CD4-positive, alpha-beta T cell treated with Interleukin-10 for 1 hour (primary cell): ENCODE data around the gene ACO2.

Experiments
- DNase-seq: peaks from one replicate; pipeline ENCODE4 v3.0.0-alpha.2; 2020

The ACO2 gene

GRCh38 chr22:41491374-41492100 is 22.6 kb downstream of the ACO2 start:
- DNase-seq: no peak

- no peak for DNase-seq
These were observed 29.5 kb downstream of the ACO2 start for GRCh38 chr22:41498303-41498835.

DNA sequence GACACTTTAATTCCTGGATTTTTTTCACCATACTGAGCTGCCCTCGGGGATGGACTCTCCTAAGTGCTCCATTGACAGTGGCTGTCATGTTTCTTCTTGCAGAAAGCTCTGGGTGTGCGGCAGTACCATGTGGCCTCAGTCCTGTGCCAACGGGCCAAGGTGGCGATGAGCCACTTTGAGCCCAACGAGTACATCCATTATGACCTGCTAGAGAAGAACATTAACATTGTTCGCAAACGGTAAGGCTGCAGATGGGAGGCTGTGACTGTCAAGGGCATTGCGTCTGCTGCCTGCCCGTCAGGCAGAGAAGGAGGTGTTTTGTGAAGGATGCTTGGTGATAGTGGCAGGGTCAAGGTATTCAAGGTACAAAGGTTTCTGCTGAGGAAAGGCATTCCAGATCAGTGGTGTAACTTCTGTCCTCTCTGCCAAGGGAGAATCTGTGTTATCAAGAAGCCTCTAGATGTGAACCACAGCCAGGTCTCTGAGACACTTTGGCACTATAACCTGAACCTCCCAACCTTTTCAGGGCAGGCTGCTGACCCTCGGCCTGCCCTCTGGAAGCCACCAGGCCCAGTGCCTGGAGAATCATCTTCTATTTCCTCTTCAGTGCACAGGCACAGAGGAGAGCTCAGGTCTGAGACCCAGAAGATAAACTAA is 30.8 kb downstream of the ACO2 start:
- no peak for DNase-seq

GRCh38 chr22:41500303-41500702 is 31.4 kb downstream of the ACO2 start:
- DNase-seq: no peak

DNA sequence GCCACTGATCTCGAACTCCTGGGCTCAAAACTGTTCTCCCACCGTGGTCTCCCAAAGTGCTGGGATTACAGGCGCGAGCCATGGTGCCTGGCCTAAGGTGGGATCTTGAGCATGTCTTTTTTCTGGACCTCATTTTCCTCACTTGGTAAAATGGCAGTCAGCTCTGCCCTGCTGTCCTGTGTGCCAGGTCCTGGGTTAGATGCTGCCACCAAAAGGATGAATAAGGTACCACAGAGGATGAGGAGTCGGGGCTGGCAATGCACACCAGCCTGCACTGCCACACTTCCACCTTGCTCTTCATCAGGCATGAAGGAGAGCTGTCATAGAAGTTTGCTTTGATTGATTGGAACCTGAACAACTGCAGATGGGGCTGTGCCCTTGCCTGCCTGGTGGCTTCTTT is 32.3 kb downstream of the ACO2 start:
- peak; percentile 39 for DNase-seq

DNA sequence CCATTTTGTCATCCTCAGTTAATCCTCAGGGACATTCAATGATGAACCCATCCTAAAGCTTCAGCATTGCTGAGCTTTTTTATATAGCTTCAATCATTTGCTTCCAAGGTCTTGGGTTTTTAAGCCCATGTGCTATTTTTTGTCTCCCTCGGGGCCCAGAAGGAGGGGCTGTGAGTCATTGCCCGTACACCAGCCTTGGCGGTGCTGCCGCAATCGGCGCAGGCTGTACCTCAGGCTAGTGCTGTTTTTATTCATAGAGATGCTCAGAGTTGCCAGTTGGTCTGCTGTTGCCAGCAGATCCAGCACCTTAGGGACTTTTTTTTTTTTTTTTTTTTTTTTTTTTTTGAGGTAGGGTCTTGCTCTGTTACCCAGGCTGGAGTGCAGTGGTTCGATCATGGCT is 35.5 kb downstream of the ACO2 start:
- DNase-seq: no peak

GRCh38 chr22:41504816-41505215 is 35.9 kb downstream of the ACO2 start:
- DNase-seq: no peak

GRCh38 chr22:41505511-41506220 is 36.7 kb downstream of the ACO2 start:
- DNase-seq: no peak

DNA sequence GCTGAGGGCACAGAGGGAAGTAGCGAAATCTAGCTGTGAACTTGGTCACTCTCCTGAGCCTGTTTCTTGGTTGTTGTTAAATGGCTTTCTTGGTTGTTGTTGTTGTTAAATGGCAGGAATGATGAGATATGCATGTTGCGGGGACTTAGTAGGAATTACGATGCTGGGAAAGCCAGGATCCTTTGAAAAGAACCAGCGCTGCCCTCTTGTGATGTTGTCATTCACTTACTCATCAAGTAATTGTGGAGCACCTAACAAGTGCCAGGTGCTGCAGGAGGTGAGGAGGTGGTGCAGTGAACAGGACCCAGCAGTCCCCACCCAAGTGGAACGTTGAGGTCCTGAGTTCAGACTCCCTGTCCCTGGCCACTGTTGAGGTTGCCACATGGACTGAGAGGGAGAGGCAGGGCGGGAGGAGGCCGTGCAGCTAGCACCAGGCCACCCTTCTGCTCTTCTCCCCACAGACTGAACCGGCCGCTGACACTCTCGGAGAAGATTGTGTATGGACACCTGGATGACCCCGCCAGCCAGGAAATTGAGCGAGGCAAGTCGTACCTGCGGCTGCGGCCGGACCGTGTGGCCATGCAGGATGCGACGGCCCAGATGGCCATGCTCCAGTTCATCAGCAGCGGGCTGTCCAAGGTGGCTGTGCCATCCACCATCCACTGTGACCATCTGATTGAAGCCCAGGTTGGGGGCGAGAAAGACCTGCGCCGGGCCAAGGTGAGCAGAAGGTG is 38.6 kb downstream of the ACO2 start:
- no peak for DNase-seq

DNA sequence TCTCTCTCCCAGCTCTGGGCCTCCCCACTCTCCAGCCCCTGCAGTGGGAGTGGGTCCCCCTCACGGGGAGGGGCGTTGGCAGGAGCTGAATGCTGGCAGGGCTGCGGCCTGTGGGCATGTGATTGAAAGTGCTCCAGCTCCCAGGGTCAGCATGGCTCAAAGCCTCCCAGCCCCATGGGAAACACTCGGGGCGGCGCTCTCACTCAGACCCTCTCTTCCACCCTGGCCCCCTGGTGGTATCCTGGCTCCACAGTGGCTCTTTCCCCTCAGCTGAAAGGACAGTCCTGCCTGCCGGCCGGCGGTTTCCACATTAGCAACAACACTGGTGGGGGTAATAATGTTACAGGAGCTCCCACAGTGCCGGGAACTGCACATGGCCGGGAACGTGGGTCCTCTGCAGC is 39.9 kb downstream of the ACO2 start:
- DNase-seq: no peak

DNA sequence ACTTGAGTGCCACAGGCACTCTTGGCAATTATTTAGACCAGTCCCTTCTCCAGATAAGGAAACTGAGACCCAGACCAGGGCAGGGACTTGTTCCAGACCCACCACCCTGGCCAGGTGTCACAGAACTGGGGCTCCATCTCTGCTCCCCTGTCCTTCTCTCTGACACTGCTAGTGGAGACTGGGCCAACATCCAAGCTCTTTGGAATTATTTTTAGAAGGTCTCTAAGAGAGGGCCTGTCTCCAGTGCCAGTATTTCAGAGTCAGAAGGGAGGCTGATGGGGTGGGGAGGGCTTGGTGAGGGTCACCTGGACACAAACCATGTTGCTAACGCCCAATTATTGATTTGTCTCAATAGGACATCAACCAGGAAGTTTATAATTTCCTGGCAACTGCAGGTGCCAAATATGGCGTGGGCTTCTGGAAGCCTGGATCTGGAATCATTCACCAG is 42.6 kb downstream of the ACO2 start:
- DNase-seq: no peak

DNA sequence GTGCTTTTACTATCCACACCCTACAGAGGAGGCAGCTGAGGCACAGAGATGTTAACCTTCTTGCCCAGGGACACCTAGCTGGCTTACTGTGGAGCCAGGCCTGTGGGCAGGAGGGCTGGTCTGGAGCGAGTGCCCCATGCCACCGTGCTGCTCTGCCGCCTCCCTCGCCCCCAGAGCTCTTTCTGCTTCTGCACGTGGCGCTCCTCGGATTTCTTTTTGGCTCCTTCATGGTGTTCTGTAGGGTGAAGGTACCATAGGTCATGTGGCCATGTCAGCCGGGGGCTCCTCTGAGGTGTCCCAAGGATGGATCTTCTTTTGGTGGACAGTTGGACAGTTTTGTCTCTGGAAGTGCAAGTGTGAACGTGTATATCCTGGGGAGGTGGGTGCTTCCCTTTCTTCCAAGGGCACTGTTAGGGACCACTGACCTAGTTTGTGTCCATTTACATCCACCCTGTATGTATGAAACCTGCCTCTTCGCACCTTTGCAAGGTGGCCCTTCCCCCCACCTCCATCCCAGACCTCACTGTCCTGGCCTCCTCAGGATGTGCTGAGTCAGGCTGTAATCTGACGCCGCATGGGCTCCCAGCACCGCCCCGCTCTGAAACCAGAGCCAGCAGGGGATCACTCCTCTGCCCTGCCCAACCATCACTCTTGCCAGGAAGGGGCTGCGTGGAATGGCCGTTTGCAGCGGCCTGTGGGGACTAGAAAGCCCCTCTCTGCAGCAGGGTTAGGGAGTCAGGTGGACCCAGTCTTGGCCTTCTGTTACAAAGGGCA is 43.7 kb downstream of the ACO2 start:
- no peak for DNase-seq

DNA sequence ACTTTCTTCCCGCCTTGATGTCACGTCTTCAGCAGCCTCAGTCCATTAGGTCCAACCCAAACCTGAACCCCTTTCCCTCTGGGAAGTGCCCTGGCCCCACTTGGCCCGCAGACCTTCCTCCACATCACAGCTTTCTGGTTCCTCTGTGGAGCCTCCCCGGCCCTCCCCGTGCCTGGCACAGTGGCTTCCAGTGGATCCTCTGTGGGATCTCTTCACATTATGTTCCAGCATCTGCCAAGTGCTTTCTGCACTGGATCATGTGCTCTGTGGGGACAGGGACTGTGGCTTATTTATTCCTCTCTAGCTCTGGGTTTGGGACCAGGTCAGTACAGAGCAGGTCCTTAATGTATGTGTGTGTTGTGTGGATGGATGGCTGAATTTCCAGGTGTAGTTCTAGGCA is 44.5 kb downstream of the ACO2 start:
- DNase-seq: no peak

DNA sequence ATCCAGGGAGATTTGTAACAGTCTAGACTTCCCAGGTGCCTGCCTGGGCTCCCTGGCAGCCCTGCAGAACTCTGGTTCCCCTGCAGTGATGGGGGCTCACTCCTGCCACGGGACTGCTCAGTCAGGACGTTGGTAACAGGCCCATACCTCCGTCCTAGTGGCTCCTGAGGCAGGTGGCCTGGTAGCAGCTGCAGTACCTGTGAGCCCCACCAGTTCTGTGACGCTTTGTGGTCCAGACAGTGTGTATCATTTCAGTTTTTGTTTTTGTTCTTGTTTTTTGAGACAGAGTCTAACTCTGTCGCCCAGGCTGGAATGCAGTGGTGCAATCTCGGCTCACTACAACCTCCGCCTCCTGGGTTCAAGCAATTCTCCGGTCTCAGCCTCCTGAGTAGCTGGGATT is 47.5 kb downstream of the ACO2 start:
- DNase-seq: no peak

GRCh38 chr22:41517172-41518047 is 48.5 kb downstream of the ACO2 start:
- DNase-seq: peak; percentile 44

GRCh38 chr22:41518048-41518347 is 49.1 kb downstream of the ACO2 start:
- no peak for DNase-seq

GRCh38 chr22:41521126-41521525 is 52.2 kb downstream of the ACO2 start:
- DNase-seq: no peak

GRCh38 chr22:41522813-41523212 is 53.9 kb downstream of the ACO2 start:
- no peak for DNase-seq

DNA sequence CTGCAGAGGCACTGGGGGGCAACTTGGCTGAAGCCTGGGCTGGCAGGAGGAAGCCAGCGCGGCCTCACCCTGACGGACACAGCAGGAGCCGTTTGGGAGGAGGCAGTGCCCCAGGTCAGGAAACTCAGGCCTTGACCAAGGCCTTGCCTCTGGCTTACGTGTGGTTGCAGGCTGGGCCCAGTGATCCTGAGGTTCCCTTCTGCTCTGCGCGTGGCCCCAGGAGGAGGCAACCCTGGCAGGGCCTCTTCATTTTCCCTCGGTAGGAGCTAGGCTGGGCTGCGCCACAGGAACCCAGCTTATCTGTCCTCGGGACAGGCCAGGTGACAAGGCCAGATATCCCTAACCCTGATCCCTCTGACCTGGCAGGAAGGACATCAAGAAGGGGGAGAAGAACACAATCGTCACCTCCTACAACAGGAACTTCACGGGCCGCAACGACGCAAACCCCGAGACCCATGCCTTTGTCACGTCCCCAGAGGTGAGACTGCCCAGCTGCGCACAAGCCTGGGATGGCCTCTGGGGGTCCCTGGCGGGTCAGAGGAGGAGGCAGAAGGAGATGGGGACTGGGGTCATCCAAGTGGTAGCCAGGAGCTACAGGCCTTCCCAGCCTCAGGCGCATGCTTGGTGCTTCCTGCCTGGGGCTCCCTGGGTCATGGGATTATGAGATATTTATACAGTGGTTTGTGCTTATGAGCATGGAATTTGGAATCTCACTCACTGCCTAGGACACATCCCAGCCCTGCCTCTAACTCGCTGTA is 54.7 kb downstream of the ACO2 start:
- DNase-seq: no peak

- no peak for DNase-seq
These were observed 55.3 kb downstream of the ACO2 start for GRCh38 chr22:41524251-41524661.
